Neuronal stem cell (in vitro differentiated cells): ENCODE measurements around the gene NUP188.

Experiments used
- DNase-seq: peaks from one replicate; pipeline ENCODE4 v3.0.0-alpha.2; 2013; ENCODE audit warnings: low spot score
- H2AFZ ChIP-seq: one replicate; pipeline ENCODE4 v1.6.1; 2013; ENCODE audit warnings: mild to moderate bottlenecking, low read length, inconsistent platforms
- H2AK5ac ChIP-seq: 2 replicates; pipeline ENCODE4 v1.6.1; 2013; ENCODE audit warnings: low read depth, mild to moderate bottlenecking, inconsistent platforms, low read length, moderate library complexity, mixed read lengths
- H2BK120ac ChIP-seq: 2 replicates; pipeline ENCODE4 v1.6.1; 2013; ENCODE audit warnings: low read depth, mild to moderate bottlenecking, inconsistent platforms, low read length, moderate library complexity, mixed read lengths
- H2BK12ac ChIP-seq: one replicate; pipeline ENCODE4 v1.6.1; 2013; ENCODE audit warnings: low read length, inconsistent platforms
- H2BK15ac ChIP-seq: 2 replicates; pipeline ENCODE4 v1.6.1; 2013; ENCODE audit warnings: mild to moderate bottlenecking, low read length, inconsistent platforms, mixed read lengths
- H2BK5ac ChIP-seq: one replicate; pipeline ENCODE4 v1.6.1; 2013; ENCODE audit warnings: inconsistent platforms, mild to moderate bottlenecking, low read length, moderate library complexity
- H3K14ac ChIP-seq: one replicate; pipeline ENCODE4 v1.6.1; 2013; ENCODE audit warnings: low read length, inconsistent platforms
- H3K18ac ChIP-seq: 2 replicates; pipeline ENCODE4 v1.6.1; 2013; ENCODE audit warnings: low read length, inconsistent platforms
- H3K23ac ChIP-seq: 2 replicates; pipeline ENCODE4 v1.6.1; 2013; ENCODE audit warnings: low read depth, mild to moderate bottlenecking, mixed read lengths, low read length, inconsistent platforms; ENCODE audit not compliant: poor library complexity
- H3K27ac ChIP-seq: replicated peaks from 3 replicates; pipeline ENCODE4 v1.5.1; 2013; ENCODE audit warnings: low read length, inconsistent platforms
- H3K27me3 ChIP-seq, 3 experiments: 2 replicates each; pipeline ENCODE4 v1.6.1; 2013; ENCODE audit warnings: low read length in 3 of 3, mild to moderate bottlenecking in 2 of 3, inconsistent platforms in 1 of 3, low read depth in 1 of 3, mixed read lengths in 1 of 3, moderate library complexity in 1 of 3; ENCODE audit not compliant: control insufficient read depth in 3 of 3, insufficient read depth in 3 of 3
- H3K36me3 ChIP-seq, 2 donors: replicated peaks in 1 of 2; 2 replicates each; pipeline ENCODE4 v1.6.1; 2013; ENCODE audit warnings: low read length in 2 of 2; ENCODE audit not compliant: control insufficient read depth in 2 of 2, insufficient read depth in 2 of 2
- H3K4ac ChIP-seq: 2 replicates; pipeline ENCODE4 v1.6.1; 2013; ENCODE audit warnings: inconsistent platforms, mild to moderate bottlenecking, low read length, moderate library complexity
- H3K4me1 ChIP-seq, 2 donors: 1 replicate in 1 of 2; 2 replicates in 1 of 2; pipeline ENCODE4 v1.6.1; 2013; ENCODE audit warnings: low read length in 2 of 2, low read depth in 1 of 2; ENCODE audit not compliant: control insufficient read depth in 2 of 2, insufficient read depth in 1 of 2
- H3K4me2 ChIP-seq: one replicate; pipeline ENCODE4 v1.6.1; 2013; ENCODE audit warnings: mild to moderate bottlenecking, low read length, inconsistent platforms; ENCODE audit not compliant: insufficient read depth, poor library complexity, severe bottlenecking
- H3K4me3 ChIP-seq, 2 donors: 2 replicates each; pipeline ENCODE4 v1.5.1; 2013; ENCODE audit warnings: low read length in 2 of 2, mild to moderate bottlenecking in 2 of 2, inconsistent platforms in 1 of 2, moderate library complexity in 1 of 2
- H3K79me1 ChIP-seq: one replicate; pipeline ENCODE4 v1.6.1; 2013; ENCODE audit warnings: low read depth, mild to moderate bottlenecking, inconsistent platforms, low read length, moderate library complexity
- H3K9ac ChIP-seq: one replicate; pipeline ENCODE4 v1.6.1; 2013; ENCODE audit warnings: mild to moderate bottlenecking, low read depth, low read length, inconsistent platforms; ENCODE audit not compliant: poor library complexity
- H3K9me3 ChIP-seq, 2 donors: replicated peaks in 1 of 2; 2 replicates each; pipeline versions ENCODE3 to v1.6.1; 2013; ENCODE audit warnings: low read length in 2 of 2, mild to moderate bottlenecking in 2 of 2, inconsistent platforms in 1 of 2, low read depth in 1 of 2, mixed read lengths in 1 of 2, moderate library complexity in 1 of 2; ENCODE audit not compliant: control insufficient read depth in 2 of 2, insufficient read depth in 1 of 2
- H4K8ac ChIP-seq: one replicate; pipeline ENCODE4 v1.6.1; 2013; ENCODE audit warnings: low read depth, mild to moderate bottlenecking, inconsistent platforms, low read length, moderate library complexity
- H4K91ac ChIP-seq: one replicate; pipeline ENCODE4 v1.6.1; 2013; ENCODE audit warnings: low read length, low read depth, mild to moderate bottlenecking, inconsistent platforms; ENCODE audit not compliant: poor library complexity
- WGBS, 2 donors: extraction: QIAGEN DNeasy Blood & Tissue Kit; methylation state at CpG; one replicate each; pipeline ENCODE4 v1.1.7; 2013; ENCODE audit warnings: missing lambda C conversion rate in 2 of 2, mixed read lengths in 1 of 2; ENCODE audit not compliant: insufficient read length in 2 of 2, insufficient replicate concordance in 1 of 2; ENCODE audit errors: extremely low coverage in 2 of 2; 5-methylcytosine and 5-hydroxymethylcytosine counted together

NUP188 gene

GRCh38 chr9:128916204-128916603 is 31.3 kb upstream of the NUP188 start:
- Histone ChIP-seq H4K91ac (no peak overlapping the region), H4K8ac (peak overlapping the region; percentile 23), H3K4me3 (peak overlapping the region in 1 of 2 donors; percentile 22), H2BK15ac (no peak overlapping the region), H2BK5ac (peak overlapping the region; percentile 75), H3K36me3 (peaks cover 28 to 68% of the 10 kb centered on the region in 2 donors), H2AK5ac (peak overlapping the region; percentile 35), H2BK12ac (no peak overlapping the region), H2BK120ac (no peak overlapping the region), H3K4me2 (no peak overlapping the region), H3K27ac (no peak overlapping the region), H3K9me3 (peaks cover 0 to 2% of the 10 kb centered on the region in 2 donors), H3K9ac (no peak overlapping the region), H2AFZ (no peak overlapping the region), H3K79me1 (peaks cover 13% of the 10 kb centered on the region), H3K14ac (no peak overlapping the region), H3K27me3 (no peaks in the 10 kb centered on the region), H3K4ac (no peak overlapping the region), H3K23ac (peak overlapping the region; percentile 44), H3K4me1 (peaks cover 11 to 22% of the 10 kb centered on the region in 2 donors), H3K18ac (no peak overlapping the region)
- no CpG with 5 or more reads among the region's 18 CpGs for WGBS, 2 donors
- DNase-seq, result no peak

- no CpG with 5 or more reads among the region's 11 CpGs for WGBS, 2 donors
- H4K91ac ChIP-seq, result no peak overlapping the region
- peaks cover 12 to 22% of the 10 kb centered on the region in 2 donors for H3K4me1 ChIP-seq
- H3K23ac ChIP-seq, result no peak overlapping the region
- no peak overlapping the region for H2BK12ac ChIP-seq
- no peaks in the 10 kb centered on the region for H3K27me3 ChIP-seq
- peaks cover 0 to 2% of the 10 kb centered on the region in 2 donors for H3K9me3 ChIP-seq
- H3K4ac ChIP-seq, result no peak overlapping the region
- no peak overlapping the region for H3K14ac ChIP-seq
- no peak overlapping the region for H3K4me2 ChIP-seq
- H2BK15ac ChIP-seq, result no peak overlapping the region
- peaks cover 13% of the 10 kb centered on the region for H3K79me1 ChIP-seq
- H3K4me3 ChIP-seq, result no peak overlapping the region
- peaks cover 28 to 63% of the 10 kb centered on the region in 2 donors for H3K36me3 ChIP-seq
- no peak overlapping the region for H3K27ac ChIP-seq
- H2BK120ac ChIP-seq, result no peak overlapping the region
- no peak overlapping the region for H2AK5ac ChIP-seq
- no peak for DNase-seq
- no peak overlapping the region for H3K18ac ChIP-seq
- H2BK5ac ChIP-seq, result peak overlapping the region; percentile 75
- H3K9ac ChIP-seq, result no peak overlapping the region
- no peak overlapping the region for H4K8ac ChIP-seq
- H2AFZ ChIP-seq, result no peak overlapping the region
Measured at GRCh38 chr9:128916745-128917144, 30.8 kb upstream of the NUP188 start.

GRCh38 chr9:128917151-128917849 is 30.2 kb upstream of the NUP188 start:
- Histone ChIP-seq H2AK5ac (no peak overlapping the region), H3K27ac (no peak overlapping the region), H2BK12ac (no peak overlapping the region), H3K23ac (no peak overlapping the region), H3K79me1 (peaks cover 15% of the 10 kb centered on the region), H3K4me2 (no peak overlapping the region), H3K14ac (no peak overlapping the region), H2BK15ac (no peak overlapping the region), H3K4ac (no peak overlapping the region), H2AFZ (no peak overlapping the region), H2BK120ac (no peak overlapping the region), H4K8ac (no peak overlapping the region), H3K9ac (peak overlapping the region; percentile 32), H3K27me3 (no peaks in the 10 kb centered on the region), H2BK5ac (no peak overlapping the region), H4K91ac (no peak overlapping the region), H3K18ac (no peak overlapping the region), H3K4me1 (peaks cover 11 to 18% of the 10 kb centered on the region in 2 donors), H3K4me3 (no peak overlapping the region), H3K36me3 (peaks cover 28 to 57% of the 10 kb centered on the region in 2 donors), H3K9me3 (peaks cover 0 to 2% of the 10 kb centered on the region in 2 donors)
- DNase-seq, result no peak
- WGBS, 2 donors, result no CpG with 5 or more reads among the region's 26 CpGs

GRCh38 chr9:128918921-128919320 is 28.6 kb upstream of the NUP188 start:
- no peak overlapping the region for H3K27ac ChIP-seq
- H3K18ac ChIP-seq, result no peak overlapping the region
- no peak overlapping the region for H3K9ac ChIP-seq
- H3K23ac ChIP-seq, result no peak overlapping the region
- no peaks in the 10 kb centered on the region for H3K27me3 ChIP-seq
- WGBS, 2 donors, result no CpG with 5 or more reads among the region's 2 CpGs
- peaks cover 11% of the 10 kb centered on the region for H3K79me1 ChIP-seq
- no peak overlapping the region for H3K14ac ChIP-seq
- no peak overlapping the region for H4K91ac ChIP-seq
- H3K9me3 ChIP-seq, result peaks cover 0 to 2% of the 10 kb centered on the region in 2 donors
- no peak overlapping the region for H3K4me3 ChIP-seq
- no peak overlapping the region for H4K8ac ChIP-seq
- peaks cover 8 to 11% of the 10 kb centered on the region in 2 donors for H3K4me1 ChIP-seq
- no peak overlapping the region for H2BK120ac ChIP-seq
- no peak overlapping the region for H2AK5ac ChIP-seq
- H3K4me2 ChIP-seq, result no peak overlapping the region
- H2BK5ac ChIP-seq, result peak overlapping the region; percentile 19
- no peak overlapping the region for H2BK12ac ChIP-seq
- no peak overlapping the region for H3K4ac ChIP-seq
- no peak overlapping the region for H2AFZ ChIP-seq
- H3K36me3 ChIP-seq, result peaks cover 25 to 46% of the 10 kb centered on the region in 2 donors
- no peak for DNase-seq
- H2BK15ac ChIP-seq, result no peak overlapping the region
